Measurements from ENCODE around the gene TMTC1.

DNA sequence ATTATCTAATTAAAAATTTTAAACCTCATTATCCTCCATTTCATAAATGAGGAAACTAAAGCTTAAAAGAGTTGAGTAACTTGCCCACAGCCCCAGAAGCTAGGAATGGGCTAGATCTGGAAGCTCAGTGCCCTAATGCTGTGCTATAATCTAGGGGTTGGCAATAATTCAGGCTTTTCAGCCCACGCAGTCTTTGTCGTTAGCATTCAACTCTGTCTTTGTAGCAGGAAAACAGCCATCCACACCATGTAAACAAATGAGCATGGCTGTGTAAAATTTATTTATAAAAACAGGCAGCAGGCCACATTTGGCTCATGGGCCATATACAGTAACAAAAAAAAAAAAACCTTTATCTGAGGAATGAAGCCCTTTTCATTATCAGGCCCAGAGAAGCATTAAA lies 193.9 kb downstream of the TMTC1 start:
- TF ChIP-seq, protein P1, sequence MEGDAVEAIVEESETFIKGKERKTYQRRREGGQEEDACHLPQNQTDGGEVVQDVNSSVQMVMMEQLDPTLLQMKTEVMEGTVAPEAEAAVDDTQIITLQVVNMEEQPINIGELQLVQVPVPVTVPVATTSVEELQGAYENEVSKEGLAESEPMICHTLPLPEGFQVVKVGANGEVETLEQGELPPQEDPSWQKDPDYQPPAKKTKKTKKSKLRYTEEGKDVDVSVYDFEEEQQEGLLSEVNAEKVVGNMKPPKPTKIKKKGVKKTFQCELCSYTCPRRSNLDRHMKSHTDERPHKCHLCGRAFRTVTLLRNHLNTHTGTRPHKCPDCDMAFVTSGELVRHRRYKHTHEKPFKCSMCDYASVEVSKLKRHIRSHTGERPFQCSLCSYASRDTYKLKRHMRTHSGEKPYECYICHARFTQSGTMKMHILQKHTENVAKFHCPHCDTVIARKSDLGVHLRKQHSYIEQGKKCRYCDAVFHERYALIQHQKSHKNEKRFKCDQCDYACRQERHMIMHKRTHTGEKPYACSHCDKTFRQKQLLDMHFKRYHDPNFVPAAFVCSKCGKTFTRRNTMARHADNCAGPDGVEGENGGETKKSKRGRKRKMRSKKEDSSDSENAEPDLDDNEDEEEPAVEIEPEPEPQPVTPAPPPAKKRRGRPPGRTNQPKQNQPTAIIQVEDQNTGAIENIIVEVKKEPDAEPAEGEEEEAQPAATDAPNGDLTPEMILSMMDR (optimal IDR thresholded peaks at IDR 0.05 in 1 of 3, IDR thresholded peaks at IDR 0.05 in 1 of 3, conservative IDR thresholded peaks at IDR 0.05 in 1 of 3; ENCODE audit: extremely low read depth in 1 of 3, insufficient read depth in 2 of 3, low read length in 3 of 3) = no peak
- TF ChIP-seq EZH2 (IDR thresholded peaks at IDR 0.05; ENCODE audit: low read length) = no peak
